Esophagus muscularis mucosa (tissue), 4 donors: Measurements from ENCODE around the gene IFNLR1.

Experiments used
- CTCF ChIP-seq, 3 experiments: fragments of 200-600 bp in 2 of 3; fragments of 450-650 bp in 1 of 3; sonication (generic) in 2 of 3; IDR thresholded peaks; one replicate each; pipeline ENCODE4 v1.5.1; 2017 to 2019; ENCODE audit warnings: antibody characterized with exemption in 3 of 3, mild to moderate bottlenecking in 2 of 3, moderate library complexity in 1 of 3
- EP300 ChIP-seq: sonication (generic); formaldehyde crosslinking; IDR thresholded peaks from one replicate; pipeline ENCODE4 v1.6.1; 2017; ENCODE audit warnings: antibody characterized with exemption
- POLR2AphosphoS5 ChIP-seq, 2 donors: sonication (generic); formaldehyde crosslinking; IDR thresholded peaks; one replicate each; pipeline ENCODE4 v1.6.1; 2017; ENCODE audit warnings: antibody characterized with exemption in 2 of 2

- no peak for TF ChIP-seq CTCF (IDR thresholded peaks at IDR 0.05)
- TF ChIP-seq POLR2AphosphoS5 (IDR thresholded peaks at IDR 0.05): no peak
- TF ChIP-seq EP300: no peak
Measured at GRCh38 chr1:24191860-24192259, 4.8 kb upstream of the IFNLR1 start.
